Superior temporal gyrus (tissue), 1 donor: ENCODE measurements around the gene ZNF500.

Experiments
- DNase-seq: peaks from one replicate; pipeline ENCODE4 v3.0.0-alpha.2; 2016; ENCODE audit errors: extremely low spot score

ZNF500 gene

DNA sequence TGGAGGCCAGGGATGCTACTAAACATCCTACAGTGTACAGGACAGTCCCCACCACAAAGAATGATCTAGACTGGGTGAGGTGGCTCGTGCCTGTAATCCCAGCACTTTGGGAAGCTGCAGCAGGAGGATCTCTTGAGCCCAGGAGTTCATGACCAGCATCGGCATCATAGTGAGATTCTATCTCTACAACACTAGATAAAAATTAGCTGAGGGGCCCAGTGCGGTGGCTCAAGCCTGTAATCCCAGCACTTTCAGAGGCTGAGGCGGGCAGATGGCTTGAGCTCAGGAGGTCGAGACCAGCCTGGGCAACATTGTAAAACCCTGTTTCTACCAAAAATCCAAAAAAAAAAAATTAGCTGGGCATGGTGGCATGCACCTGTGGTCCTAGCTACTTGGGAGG is 5.4 kb upstream of the ZNF500 start:
- no peak for DNase-seq

GRCh38 chr16:4771646-4772045 is 4.7 kb upstream of the ZNF500 start:
- DNase-seq: no peak

DNA sequence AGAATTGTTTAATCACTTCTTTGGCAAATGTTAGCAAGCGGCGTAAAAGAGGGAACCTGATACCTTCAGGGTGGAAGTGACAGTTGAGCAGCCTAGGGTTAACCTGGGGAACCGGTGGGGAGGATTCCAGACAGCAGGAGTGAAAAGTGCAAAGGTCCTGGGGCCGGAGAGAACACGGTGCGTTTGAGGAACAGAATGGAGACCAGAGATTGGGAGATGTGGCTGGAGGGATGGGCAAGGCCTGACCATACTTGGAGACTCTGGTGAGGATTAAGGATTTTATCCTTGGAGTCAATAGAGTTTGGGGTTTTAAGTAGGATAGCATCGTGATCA is 2.3 kb upstream of the ZNF500 start:
- no peak for DNase-seq

DNA sequence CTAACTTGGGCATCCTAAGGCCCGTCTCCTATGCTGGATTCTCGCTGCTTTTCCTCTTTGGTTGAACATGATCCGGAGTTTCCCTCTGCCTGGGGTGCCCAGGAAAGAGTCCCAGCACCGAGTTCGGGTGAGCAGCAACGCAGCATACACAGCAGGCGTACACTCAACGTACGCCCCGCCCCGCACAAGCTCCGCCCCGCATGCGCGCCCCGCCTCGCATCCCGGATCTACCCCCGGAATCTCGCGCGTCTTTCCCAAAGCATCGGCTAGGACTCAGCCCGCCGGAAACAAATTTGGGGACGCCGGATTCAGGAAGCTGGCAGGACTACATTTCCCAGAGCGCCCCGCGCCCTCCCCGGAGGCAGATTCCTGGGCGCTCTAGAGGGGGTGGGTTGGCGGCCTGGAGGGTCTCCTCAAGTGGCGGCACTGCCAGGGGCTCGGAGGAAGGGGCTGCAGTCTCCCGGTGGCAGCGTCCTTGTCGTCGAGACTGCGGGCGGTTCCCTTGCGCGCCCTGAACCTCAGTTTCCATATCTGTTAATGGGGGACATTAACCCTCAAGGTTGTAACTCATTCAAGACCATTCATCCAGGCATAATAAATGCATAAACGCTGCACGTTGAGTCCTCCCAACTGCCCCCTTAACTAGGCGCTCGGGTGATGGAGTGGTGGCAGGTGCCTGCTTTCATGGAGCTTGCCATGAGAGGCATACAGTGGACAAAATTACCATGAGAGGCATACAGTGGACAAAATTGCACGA is 1.8 kb upstream of the ZNF500 start:
- peak; percentile 97 for DNase-seq

DNA sequence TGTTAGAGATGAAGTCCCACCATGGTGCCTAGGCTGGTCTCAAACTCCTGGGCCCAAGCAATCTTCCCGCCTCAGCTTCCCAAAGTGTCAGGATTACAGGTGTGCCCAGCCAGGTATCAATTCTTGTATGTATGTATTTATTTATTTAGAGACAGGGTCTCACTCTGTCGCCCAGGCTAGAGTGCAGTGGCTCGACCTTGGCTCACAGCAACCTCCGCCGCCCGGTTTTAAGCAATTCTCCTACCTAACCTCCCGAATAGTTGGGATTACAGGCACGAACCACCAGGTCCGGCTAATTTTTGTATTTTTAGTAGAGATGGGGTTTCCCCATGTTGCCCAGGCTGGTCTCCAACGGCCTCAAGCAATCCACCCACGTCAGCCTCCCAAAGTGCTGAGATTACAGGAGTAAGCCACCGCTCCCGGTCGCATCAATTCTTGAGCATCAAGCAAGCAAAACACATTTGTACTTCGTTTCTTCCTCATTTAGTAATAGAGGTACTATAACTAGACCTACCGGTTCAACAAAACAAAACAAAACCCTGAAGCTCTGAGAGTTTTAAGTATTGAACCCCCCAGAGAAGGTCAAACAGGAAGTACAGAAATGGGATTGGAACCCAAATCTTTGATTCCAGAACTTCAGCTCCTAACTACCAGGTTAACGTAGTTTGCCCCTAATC is 1.0 kb upstream of the ZNF500 start:
- no peak for DNase-seq

DNA sequence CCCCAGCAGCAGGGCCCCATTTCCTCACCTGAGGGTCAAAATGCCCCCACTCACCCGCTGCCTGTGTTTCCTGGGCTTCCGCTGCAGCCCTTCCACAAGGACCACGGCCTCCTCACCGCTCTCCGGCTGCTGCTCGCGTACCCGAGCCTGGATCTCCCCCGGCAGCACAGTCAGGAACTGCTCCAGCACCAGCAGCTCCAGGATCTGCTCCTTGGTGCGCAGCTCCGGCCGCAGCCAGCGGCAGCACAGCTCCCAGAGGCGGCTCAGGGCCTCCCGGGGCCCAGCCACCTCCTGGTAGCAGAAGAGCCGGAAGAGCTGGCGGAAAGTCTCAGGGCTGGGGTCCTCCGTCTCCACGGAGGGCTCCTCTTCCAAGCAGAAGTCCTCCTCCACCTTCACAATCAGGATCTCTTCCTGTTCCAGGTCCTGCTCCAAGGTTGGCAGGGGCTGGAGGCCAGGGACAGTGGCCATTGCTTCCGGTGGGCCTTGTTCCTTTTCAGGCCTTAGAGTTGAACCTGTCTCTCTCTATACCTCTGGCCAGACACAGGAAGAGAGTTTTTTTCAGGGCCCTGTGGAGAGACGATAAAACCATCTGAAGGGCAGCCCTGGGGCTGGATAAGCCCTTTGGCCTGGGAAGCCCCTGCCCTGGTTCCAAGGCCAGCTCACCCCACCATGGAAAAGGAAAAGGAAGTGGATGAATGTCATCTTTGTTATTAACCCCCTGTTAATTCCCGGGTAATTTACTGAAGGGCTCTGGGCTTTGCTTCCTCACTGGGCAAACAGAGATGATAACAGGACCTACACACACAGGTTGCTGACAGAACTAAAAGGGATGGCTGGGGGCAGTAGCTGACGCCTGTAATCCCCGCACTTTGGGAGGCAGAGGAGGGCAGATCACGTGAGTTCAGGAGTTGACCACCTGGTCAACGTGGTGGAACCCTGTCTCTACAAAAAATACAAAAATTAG is 1.2 kb downstream of the ZNF500 start:
- DNase-seq: no peak

GRCh38 chr16:4763791-4764190 is 3.2 kb downstream of the ZNF500 start:
- DNase-seq: no peak

GRCh38 chr16:4762205-4762604 is 4.8 kb downstream of the ZNF500 start:
- no peak for DNase-seq

DNA sequence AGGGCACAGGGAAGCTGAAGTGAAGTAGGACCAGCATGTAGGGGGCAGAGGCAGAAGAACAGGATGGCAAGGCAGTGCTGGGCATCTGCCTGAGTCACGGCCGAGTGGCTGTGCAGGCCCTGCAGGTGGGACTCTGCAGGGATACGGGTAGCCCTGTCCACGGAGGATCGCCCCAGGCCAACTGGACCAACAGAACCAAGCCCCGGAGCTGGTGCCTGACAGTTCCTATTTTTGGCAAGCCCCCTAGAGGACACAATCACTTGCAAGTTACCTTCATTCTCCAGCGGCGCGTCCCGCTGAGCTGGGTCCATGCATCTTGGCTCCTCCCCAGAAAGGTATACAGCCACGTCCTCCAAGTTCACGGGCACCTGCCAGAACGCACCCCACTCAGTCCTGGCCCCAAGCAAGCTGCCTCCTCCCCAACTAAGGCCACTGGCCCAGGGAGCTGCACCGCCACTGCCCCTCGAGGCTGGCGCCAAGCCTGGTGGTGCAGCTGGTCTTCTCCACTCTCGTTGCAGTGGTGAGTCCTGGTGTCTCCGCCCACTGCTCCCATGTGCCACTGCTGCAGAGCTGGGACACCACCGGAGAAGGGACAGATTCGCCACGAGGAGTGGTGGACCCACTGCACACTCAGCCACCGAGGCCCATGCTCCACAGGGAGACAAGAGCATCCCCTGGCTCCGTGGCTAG is 6.6 kb downstream of the ZNF500 start:
- DNase-seq: no peak

DNA sequence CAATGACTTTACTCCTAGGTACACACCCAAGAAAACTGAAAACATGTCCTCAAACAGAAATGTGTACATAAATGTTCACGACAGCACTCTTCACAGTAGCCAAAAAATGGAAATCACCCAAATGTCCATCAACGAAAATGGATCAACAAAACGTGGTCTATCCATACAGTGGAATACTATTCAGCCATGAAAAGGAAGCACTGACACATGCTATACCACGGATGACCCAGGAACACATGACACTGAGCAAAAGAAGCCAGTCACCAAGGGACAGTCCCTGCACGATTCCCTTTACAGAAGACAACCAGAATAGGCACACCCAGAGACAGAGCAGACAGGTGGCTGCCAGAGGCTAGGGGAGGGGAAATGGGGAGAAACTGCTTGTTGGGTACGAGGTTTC is 11.3 kb downstream of the ZNF500 start:
- no peak for DNase-seq

DNA sequence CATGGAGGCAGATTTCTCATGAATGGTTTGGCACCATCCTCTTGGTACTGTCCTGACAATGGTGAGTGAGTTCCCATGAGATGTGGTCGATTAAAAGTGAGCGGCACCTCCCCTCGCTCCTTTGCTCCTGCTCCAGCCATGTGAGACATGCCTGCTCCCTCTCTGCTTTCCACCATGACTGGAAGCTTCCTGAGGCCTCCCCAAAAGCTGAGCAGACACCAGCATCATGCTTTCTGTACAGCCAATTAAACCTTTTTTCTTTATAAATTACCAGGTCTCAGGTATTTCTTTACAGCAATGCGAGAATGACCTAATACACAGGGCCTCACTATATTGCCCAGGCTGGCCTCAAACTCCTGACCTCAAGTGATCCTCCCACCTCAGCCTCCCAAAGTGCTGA is 12.1 kb downstream of the ZNF500 start:
- no peak for DNase-seq

- no peak for DNase-seq
These were observed 13.7 kb downstream of the ZNF500 start for GRCh38 chr16:4753227-4753626.

DNA sequence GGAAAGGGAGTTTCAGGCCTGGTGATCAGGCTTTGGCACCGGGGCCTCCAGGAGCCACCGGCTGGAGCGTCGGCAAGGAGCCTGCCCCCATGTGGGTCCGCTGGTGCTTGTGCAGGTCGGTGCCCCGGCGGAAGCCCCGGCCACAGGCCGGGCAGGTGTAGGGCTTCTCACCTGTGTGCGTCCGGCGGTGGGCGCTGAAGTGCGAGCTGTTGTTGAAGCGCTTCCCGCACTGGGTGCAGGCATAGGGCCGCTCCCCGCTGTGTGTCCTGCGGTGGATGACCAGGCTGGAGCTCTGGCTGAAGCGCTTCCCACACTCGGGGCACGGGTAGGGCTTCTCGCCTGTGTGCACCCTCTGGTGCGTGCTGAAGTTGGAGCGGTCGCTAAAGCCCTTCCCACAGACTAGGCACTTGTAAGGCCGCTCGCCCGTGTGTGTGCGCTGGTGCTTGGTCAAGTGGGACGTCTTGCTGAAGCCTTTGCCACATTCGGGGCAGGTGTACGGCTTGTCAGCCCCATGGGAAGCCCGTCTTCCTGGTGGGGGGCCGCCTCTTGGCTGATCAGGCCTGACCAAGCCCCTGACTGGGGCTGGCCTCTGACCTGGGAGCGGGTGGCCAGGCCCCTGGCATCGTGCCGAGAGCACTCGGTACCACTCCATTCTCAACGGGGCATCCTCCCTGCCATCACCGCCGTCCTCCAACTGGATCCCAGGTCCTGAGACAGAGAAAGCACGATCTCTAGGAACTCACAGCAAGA is 14.4 kb downstream of the ZNF500 start:
- no peak for DNase-seq

DNA sequence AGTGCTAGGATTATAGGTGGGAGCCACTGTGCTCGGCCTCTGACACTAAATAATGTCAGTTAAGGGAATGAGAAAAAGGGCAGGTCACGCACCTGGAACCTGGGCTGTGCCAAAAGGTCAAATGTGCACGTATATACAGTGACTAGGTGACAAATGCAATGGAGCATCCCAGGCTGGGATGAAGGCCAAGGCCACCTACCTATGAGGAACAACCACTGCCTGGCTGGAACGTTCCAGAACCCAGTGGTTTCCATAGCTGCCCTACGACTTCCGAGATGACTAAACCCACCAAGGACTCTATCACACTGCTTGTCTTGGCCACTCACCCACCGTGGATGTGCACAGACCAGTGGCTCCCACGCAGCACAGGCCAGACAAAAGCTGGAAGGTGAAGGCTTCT is 16.1 kb downstream of the ZNF500 start:
- DNase-seq: no peak

DNA sequence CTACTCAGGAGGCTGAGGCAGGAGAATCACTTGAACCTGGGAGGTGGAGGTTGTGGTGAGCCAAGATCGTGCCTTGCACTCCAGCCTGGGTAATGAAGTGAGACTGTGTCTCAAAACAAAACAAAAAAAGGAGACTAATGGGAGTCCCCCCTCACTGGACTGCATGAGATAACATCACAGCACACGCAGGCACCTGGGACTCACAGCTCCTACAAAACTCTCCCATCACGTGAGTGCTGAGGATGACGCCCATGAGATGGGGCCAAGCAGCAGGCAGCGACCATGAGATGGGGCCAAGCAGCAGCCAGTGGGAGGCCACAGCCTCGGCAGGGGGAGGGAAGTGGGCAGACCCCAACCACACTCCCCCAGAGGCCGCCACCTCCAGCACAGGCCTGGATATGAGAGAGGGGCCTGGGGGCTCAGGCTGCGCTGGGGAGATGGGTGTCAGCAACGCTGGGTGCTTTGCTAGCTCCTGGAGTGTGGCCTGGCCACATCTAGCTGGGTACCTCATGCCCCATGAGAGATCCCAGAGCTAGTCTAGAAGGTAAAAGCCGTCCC is 17.2 kb downstream of the ZNF500 start:
- no peak for DNase-seq

DNA sequence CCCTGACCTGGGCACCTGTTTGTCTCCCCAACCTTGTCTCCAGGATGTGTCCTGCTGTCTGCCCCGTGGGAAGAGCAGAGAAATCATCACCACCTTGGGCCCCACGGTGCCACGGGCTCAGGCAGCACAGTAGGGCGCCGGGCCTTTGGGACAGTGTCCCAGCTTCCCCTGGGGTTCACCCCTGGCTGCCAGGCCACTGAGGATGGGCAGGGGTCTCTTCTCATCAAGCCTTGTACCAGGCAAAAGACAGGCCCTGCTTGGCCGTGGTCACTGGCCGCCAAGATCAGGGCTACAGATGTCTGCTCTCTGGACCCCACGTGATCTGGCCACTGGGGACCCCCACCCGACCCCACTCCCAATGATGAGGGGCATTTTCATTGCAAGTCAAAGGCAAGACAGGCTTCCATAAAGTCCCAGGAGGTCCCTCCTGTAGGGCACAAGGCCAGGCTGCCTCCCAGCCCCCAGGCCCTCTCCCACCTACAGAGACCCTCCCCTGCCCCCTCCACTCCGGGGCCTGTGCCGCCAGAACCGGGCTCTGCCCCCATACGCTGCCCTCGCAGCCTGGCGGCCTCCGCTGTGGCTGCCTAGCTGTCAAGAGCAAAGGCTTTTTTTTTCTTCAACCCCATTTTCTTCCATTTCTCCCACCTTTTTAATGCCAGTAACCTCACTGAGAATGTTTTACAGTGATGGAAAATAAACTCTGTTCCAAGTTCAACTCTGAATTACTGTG is 18.1 kb downstream of the ZNF500 start:
- no peak for DNase-seq

DNA sequence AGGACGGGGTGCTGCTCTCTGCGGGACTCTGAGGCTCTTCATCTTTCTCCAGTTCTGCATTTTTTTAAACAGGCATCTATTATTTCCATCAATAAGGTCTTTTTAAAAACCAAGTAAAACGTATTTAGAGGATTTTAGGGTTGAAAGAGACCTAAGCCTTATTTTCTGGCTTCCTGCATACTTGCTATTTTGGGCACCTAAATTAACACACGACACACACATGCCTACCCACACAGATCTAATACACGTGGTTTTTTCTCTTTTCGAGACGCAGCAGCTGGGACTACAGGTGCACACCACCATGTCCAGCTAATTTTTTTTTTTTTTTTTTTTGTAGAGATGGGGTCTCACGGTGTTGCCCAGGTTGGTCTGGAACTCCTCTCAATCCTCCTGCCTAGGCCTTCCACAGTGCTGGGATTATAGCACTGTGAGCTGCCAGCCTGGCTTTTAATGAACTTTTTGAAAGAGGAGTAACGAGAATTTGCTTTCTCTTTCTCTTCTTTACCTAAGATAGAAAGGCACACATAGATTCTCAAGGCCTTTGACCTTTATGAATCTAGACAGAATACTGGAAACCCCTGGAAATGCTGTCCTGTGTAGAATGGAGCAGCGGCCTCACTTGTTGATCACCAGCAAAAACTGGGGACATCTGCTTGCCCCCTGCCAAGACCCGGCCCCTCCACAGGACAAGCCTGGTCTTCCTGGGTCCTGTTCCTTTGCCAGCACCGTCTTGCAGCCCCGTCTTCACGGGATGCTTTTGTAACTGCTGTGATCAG is 18.9 kb downstream of the ZNF500 start:
- no peak for DNase-seq

DNA sequence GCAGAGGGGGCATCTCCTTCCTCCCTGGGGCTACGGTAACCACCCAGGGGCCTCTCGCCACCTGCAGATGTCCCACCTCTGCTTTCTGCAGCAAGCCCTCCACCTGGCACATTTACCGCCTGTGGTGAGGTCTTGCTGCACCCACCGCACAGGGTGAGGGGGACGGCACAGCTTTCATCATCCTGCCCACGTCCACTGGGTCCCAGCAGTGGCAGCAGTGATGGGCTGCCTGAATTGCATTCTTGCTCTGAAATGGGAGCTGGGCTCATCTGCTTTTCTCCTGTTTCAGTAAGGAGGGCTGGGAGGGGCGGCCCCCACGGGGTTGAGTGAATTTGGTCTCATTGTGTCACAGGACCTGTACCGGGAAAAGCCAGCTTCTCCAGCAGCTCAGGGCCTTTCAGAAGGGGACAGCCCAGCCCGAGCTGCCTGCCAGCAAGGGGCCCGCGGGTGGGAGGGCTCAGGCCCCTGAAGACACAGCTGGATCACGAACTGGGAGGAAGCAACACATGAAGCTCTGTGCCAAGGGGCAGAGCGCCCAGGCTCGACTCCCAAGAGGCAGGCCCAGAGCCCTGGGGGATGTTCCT is 19.9 kb downstream of the ZNF500 start:
- no peak for DNase-seq

DNA sequence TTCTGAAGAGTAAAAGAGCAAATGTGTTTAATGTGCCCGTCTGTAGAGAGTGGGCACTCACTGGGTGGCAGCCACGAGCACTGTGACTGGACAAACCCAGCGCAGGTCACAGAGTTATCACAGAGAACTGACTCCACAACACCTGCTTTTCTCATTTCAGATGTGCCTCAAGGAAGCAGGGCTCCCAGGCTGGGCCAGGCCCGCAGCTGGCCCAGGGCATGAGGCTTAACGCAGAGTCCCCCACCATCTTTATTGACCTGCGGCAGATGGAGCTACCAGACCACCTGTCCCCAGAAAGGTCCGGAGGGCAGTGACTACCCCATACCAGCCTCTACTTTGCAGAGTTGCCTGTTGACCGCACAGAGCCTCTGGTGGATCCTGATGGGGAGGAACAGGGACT is 20.7 kb downstream of the ZNF500 start:
- no peak for DNase-seq
